Ovary (tissue), 9 donors: Measurements from ENCODE around the gene HADHA. TPM values are rescaled to one million over a fixed set of nuclear protein-coding genes. Genes with fewer than 3 reads are reported as not detected.
"Not testable (repeated sequence)": the region's sequence is repeated elsewhere in the genome, so short reads cannot be mapped to it uniquely, and the experiment has no call there.

ENCODE experiments used
- DNase-seq, 5 donors: peaks; one replicate each; pipeline ENCODE4 v3.0.0-alpha.2; 2019 to 2020
- H3K27ac ChIP-seq, 2 donors: fragments of 200-600 bp; one replicate each; pipeline versions ENCODE4 v1.5.1 to v1.8.0; 2019 to 2022
- H3K27me3 ChIP-seq: fragments of 200-600 bp; one replicate; pipeline ENCODE4 v1.8.0; 2022
- H3K36me3 ChIP-seq: fragments of 200-600 bp; sonication (generic); one replicate; pipeline ENCODE4 v1.5.1; 2019
- H3K4me1 ChIP-seq: one replicate; pipeline ENCODE4 v1.8.1; 2013; ENCODE audit warnings: mild to moderate bottlenecking, moderate library complexity; ENCODE audit not compliant: insufficient read depth
- H3K4me3 ChIP-seq: fragments of 200-600 bp; sonication (generic); one replicate; pipeline ENCODE4 v1.5.1; 2017
- H3K9me3 ChIP-seq, 2 donors: fragments of 200-600 bp in 1 of 2; sonication (generic) in 1 of 2; one replicate each; pipeline versions ENCODE4 v1.5.1 to v1.8.1; 2013 to 2019; ENCODE audit warnings: mild to moderate bottlenecking in 1 of 2, moderate library complexity in 1 of 2
- EP300 ChIP-seq: sonication (generic); formaldehyde crosslinking; IDR thresholded peaks from one replicate; pipeline ENCODE4 v1.6.1; 2017; ENCODE audit warnings: antibody characterized with exemption
- POLR2A ChIP-seq: fragments of 450-650 bp; IDR thresholded peaks from one replicate; pipeline ENCODE4 v1.6.1; 2017; ENCODE audit warnings: antibody characterized with exemption, mild to moderate bottlenecking, moderate library complexity
- WGBS, 3 donors: extraction: QIAGEN DNeasy Blood & Tissue Kit in 1 of 3; methylation state at CpG; one replicate each; pipeline versions ENCODE4 v1.1.5 to v1.1.7; 2013 to 2017; 5-methylcytosine and 5-hydroxymethylcytosine counted together
- intact Hi-C, 4 donors: fragments of 100-400 bp; cut with DNase I; formaldehyde crosslinking; loops; one replicate each; pipeline versions ENCODE4 v1.11.0 to v1.15.1; 2022 to 2023
- polyA plus RNA-seq, 2 donors: library from polyadenylated mRNA; stranded (reverse); fragments of 200-250 nt in 1 of 2; fragments of 350-450 nt in 1 of 2; fragmentation: Illumina TruSeq in 1 of 2; extraction: RNeasy Lipid Tissue Mini Kit (QIAGEN cat#74804) in 1 of 2; gene quantifications; one replicate each; pipeline ENCODE4 v1.2.3, GENCODE V29; 2013 to 2014
- total RNA-seq, 7 donors: library from RNA; depleted of rRNA in 2 of 7; stranded (reverse); fragments of >200 nt in 2 of 7; fragmentation: NEBNext Ultra II Directional in 3 of 7; extraction: Animal tissue kit (Norgen Biotek cat#: 25700) in 3 of 7; gene quantifications; one replicate each; pipeline versions ENCODE4 v1.1.0 to v1.2.4, GENCODE V29; 2016 to 2023
- TF ChIP-seq, protein P1 (sequence below), 3 donors: fragments of 450-650 bp in 2 of 3; fragments of 200-600 bp in 1 of 3; IDR thresholded peaks; one replicate each; pipeline versions ENCODE4 v1.5.1 to v1.8.0; 2016 to 2022; ENCODE audit warnings: antibody characterized with exemption in 3 of 3, mild to moderate bottlenecking in 1 of 3
- donor health status: DM: no; HTN: no; CAD: no; lungs with moderate emphysema.
- donor health status: DM: no; HTN: no; CAD: no.
- donor health status: Bipolar disorder and iron deficiency.
- donor health status: DM: yes; HTN: yes; CAD: no.
- donor health status: DM: no; HTN: no; CAD: no.
- donor health status: DM: yes; HTN: yes; CAD: no.

HADHA gene
- total and polyA plus RNA-seq, 9 donors = 85.2 to 290 (median 129) TPM

DNA sequence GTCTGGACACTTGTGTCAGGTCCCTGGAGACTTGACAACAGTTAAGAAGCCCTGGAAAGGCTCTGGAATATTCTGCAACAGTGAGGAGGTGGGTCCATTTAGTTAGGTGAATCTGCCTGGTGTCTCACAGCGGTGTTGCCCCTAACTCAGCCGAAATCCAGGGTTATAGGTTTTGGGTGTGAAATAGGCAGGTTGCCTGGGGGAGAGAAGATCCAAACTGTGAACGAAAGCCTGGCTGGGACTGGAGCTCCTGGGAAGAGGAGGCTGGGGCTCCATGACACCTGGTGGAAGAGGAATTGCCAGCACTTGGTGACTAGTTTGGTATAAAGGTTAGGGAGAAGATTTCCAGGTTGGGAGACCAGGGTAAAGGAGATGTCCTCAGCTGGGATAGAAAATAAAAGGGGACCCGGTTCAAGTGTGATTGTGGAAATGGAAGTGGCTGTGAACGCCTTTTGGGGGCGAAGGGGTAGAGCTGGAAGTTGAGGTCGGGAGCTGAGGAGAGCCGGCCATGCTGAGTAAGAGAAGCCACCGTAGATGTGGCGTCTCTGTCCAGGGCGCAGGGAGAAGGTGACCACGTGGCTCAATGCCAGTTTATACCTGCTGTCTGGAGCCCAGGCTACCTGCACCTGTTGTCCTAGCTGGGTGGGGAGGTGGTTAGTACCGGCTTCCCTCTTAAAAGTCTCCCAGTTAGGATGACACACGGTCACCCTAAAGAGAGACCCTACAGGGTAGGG, 74.6 kb downstream of the HADHA start:
- H3K4me3 ChIP-seq = no peak overlapping the region
- H3K9me3 ChIP-seq = no peaks in the 10 kb centered on the region
- 78 to 86% (median 82%) methylated on average over 14 of the region's 14 CpGs for WGBS, 3 donors
- H3K27ac ChIP-seq = no peak overlapping the region
- no peak for DNase-seq
- no peaks in the 10 kb centered on the region for H3K27me3 ChIP-seq
- intact Hi-C loops = no loop called here
- no peaks in the 10 kb centered on the region for H3K4me1 ChIP-seq
- no peaks in the 10 kb centered on the region for H3K36me3 ChIP-seq
- TF ChIP-seq, protein P1, sequence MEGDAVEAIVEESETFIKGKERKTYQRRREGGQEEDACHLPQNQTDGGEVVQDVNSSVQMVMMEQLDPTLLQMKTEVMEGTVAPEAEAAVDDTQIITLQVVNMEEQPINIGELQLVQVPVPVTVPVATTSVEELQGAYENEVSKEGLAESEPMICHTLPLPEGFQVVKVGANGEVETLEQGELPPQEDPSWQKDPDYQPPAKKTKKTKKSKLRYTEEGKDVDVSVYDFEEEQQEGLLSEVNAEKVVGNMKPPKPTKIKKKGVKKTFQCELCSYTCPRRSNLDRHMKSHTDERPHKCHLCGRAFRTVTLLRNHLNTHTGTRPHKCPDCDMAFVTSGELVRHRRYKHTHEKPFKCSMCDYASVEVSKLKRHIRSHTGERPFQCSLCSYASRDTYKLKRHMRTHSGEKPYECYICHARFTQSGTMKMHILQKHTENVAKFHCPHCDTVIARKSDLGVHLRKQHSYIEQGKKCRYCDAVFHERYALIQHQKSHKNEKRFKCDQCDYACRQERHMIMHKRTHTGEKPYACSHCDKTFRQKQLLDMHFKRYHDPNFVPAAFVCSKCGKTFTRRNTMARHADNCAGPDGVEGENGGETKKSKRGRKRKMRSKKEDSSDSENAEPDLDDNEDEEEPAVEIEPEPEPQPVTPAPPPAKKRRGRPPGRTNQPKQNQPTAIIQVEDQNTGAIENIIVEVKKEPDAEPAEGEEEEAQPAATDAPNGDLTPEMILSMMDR (IDR thresholded peaks at IDR 0.05) = no peak
- no peak for TF ChIP-seq POLR2A
- no peak for TF ChIP-seq EP300

DNA sequence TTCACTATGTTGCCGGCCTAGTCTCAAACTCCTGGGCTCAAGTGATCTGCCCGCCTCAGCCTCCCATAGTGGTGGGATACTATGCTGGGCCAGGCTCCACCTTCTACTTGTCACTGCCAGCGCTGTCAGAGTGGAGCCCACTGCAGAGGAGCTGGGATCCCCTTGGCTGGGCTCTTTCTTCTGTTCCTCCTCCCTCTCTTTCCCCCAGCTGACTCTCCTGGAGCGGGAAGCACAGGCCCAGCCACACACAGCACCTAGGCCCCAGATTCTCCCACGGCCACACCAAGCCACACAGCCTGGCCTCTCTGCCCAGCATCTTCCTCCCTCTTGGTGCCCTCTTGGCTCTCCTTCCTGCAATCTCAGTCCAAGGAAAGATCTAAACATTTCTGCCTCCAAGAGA, 75.2 kb downstream of the HADHA start:
- H3K27ac ChIP-seq = no peak overlapping the region

DNA sequence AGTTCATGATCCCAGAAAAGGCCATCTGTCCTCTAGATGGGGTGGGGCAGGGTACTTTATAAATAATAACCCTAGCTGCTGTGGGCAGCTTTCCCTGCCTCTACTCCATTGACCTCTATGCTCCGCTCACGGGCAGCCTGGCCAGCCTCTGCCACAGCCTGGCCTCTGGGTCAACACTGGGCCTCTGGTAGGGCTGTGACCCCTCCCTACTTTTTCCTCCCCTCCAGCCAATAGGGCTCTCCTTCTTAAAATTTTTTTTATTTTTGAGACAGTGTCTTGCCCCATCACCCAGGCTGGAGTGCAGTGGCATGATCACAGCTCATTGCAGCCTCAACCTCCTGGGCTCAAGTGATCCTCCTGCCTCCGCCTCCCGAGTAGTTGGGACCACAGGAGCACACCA, 75.6 kb downstream of the HADHA start:
- Histone ChIP-seq H3K4me3 (no peak overlapping the region), H3K27me3 (no peaks in the 10 kb centered on the region), H3K27ac (no peak overlapping the region), H3K4me1 (no peaks in the 10 kb centered on the region), H3K9me3 (no peaks in the 10 kb centered on the region), H3K36me3 (no peaks in the 10 kb centered on the region)
- intact Hi-C loops = no loop called here
- no peak for TF ChIP-seq POLR2A
- TF ChIP-seq, protein P1 (IDR thresholded peaks at IDR 0.05) = no peak
- TF ChIP-seq EP300 = no peak
- no peak for DNase-seq
- WGBS, 3 donors = 88 to 97% (median 94%) methylated on average over 4 of the region's 4 CpGs

More for the DNA sequence above, 75.2 kb downstream of the HADHA start:
- intact Hi-C loops = no loop called here
- Histone ChIP-seq H3K9me3 (no peaks in the 10 kb centered on the region), H3K4me1 (no peaks in the 10 kb centered on the region), H3K4me3 (no peak overlapping the region), H3K36me3 (no peaks in the 10 kb centered on the region), H3K27me3 (no peaks in the 10 kb centered on the region)
- WGBS, 3 donors = 87 to 93% (median 87%) methylated on average over 5 of the region's 5 CpGs
- no peak for TF ChIP-seq EP300
- TF ChIP-seq, protein P1 (IDR thresholded peaks at IDR 0.05) = no peak
- no peak for TF ChIP-seq POLR2A
- no peak for DNase-seq

DNA sequence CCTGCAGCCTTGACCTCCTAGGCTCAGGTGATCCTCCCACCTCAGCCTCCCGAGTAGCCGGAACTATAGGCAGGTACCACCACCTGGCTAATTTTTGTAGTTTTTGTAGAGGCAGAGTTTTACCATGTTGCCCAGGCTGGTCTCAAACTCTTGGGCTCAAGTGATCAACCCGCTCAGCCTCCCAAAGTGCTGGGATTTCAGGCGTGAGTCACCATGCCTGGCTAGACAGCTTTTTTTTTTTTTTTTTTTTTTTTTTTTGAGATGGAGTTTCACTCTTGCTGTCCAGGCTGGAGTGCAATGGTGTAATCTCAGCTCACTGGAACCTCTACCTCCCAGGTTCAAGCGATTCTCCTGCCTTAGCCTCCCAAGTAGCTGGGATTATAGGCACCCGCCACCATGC, 77.9 kb downstream of the HADHA start:
- H3K9me3 ChIP-seq, H3K4me3 ChIP-seq, H3K4me1 ChIP-seq, H3K36me3 ChIP-seq, intact Hi-C loops, H3K27me3 ChIP-seq, DNase-seq, H3K27ac ChIP-seq: not testable (repeated sequence)
- 81 to 89% (median 85%) methylated on average over 6 of the region's 6 CpGs for WGBS, 3 donors

DNA sequence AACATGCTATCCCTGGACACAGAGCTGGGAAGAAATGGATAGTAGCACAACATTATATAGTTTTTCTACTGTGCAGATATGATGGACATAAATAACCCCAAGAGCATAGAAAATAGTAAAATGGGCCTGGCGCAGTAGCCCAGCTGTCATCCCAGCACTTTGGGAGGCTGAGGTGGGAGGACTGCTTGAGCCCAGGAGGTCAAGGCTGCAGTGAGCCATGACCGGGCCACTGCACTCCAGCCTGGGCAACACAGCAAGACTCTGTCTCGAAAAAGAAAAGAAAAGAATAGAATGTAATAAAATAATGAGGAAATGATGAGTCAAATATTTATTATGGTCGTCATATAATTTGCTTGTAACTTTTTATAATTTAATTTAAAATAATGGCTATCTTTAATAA, 79.0 kb downstream of the HADHA start:
- intact Hi-C loops = no loop called here
- whole genome bisulfite sequencing, 3 donors = 80 to 87% (median 84%) methylated on average over 4 of the region's 4 CpGs
- Histone ChIP-seq H3K27me3 (no peaks in the 10 kb centered on the region), H3K36me3 (no peaks in the 10 kb centered on the region), H3K4me1 (no peaks in the 10 kb centered on the region), H3K4me3 (no peak overlapping the region), H3K27ac (no peak overlapping the region), H3K9me3 (no peaks in the 10 kb centered on the region)
- DNase-seq = no peak
- no peak for TF ChIP-seq POLR2A
- TF ChIP-seq, protein P1 (IDR thresholded peaks at IDR 0.05) = no peak
- TF ChIP-seq EP300 = no peak
